ENCODE data around the gene CYP4F3. TPM values are rescaled to one million over a fixed set of nuclear protein-coding genes. Genes with fewer than 3 reads are reported as not detected.
A peak's percentile ranks its signal among the peaks of the same experiment; 100 is the strongest.
"Not testable (repeated sequence)": the region's sequence is repeated elsewhere in the genome, so short reads cannot be mapped to it uniquely, and the experiment has no call there.

The CYP4F3 gene
- total RNA-seq, 1 donor from 2014 or later = not detected

- peak; percentile 56 to 75 for DNase-seq (ENCODE audit: low spot score in 2 of 2)
- no peak for FAIRE-seq
Measured at GRCh38 chr19:15629003-15629880, 11.5 kb upstream of the CYP4F3 start.

DNA sequence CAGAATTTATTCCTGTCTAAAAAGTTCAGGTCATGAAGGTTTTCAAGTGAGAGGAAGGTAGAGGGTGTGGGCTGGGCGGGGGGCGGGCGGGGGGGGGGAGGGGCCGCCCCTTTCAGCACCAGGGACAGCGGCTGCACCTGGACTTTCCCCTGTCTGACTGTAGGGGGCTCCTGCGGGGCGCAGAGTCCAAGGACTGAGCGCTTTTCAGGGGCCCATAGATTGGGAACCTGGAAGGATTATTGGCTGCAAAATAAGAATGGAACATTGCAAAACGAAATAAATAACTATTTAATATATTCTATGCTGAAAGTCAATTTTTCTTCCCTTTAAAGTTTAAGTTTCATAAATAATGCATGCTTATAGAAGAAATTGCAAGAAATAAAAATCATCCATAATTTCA is 8.9 kb upstream of the CYP4F3 start:
- no peak for DNase-seq (ENCODE audit: low spot score in 2 of 2)
- no peak for FAIRE-seq

DNA sequence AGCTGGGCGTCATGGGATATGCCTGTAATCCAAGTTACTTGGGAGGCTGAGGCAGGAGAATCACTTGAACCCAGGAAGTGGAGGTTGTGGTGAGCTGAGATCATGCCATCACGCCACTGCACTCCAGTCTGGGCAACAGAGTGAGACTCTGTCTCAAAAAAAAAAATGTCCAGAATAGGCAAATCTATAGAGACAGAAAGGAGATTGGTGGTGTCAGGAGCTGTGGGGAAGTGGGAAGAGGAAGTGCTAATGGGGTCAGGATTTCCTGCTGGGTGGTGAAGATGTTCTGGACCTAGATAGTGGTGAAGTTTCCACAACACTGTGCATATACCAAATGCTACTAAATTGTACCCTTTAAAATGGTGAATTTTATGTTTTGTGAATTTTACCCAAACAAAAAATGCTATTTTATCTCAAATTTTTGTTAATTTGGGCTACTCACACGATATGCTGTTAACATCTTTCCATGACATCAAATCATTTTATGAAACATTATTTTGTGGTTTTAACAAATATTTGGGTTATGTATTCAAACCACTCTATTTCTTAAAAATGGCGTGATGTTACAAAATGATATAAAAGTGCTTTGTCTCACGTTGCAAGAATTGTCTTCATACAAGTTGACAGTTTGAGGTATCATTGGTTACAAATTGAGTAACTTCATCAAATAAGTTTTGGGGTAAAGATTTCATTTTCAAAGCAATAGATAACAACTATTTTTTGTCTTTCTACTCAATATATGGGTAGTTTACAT is 7.4 kb upstream of the CYP4F3 start:
- FAIRE-seq = no peak
- DNase-seq (ENCODE audit: low spot score in 2 of 2) = no peak

GRCh38 chr19:15634105-15634504 is 6.6 kb upstream of the CYP4F3 start:
- FAIRE-seq (no peak), DNase-seq (ENCODE audit: low spot score in 2 of 2) (no peak)

GRCh38 chr19:15635016-15635805 is 5.5 kb upstream of the CYP4F3 start:
- DNase-seq (ENCODE audit: low spot score in 2 of 2) (no peak), FAIRE-seq (no peak)

DNA sequence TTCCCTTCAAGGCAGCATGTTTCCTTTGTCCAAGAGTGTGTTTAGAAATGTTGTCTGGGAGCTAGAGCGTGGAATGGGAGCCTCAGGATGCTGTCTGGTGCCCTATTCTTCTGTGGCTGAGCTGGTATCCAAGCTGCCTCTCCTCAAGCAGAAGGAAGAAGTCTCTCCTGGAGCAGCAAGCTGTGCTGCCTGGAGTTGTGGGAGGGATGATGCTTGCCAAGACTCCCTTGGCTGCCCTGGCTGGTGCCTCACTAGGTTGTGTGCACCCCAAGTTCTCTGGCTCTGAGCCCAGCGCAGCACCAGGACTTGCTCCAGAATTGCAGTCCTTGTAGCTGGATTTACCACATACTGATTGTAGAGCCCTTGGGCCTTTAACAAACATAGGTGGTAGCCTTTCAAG is 4.7 kb upstream of the CYP4F3 start:
- DNase-seq (ENCODE audit: low spot score in 2 of 2) (no peak), FAIRE-seq (no peak)

DNA sequence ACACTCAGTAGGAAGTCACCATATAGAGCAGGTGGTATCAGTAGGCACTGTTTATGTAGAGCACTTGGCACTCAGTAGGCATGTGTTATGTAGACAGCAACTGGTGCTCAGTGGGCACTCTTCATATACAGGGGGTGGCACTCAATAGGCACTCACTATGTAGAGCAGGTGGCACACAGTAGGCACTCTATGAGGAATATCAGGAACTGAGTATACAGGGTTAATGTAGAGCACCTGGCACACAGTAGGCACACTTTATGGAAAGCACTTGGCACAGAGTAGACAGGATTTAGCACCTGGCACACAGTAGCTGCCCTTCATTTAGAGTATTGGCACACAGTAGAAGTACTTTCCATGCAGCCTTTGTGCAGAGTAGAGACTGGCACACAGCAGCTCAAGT is 1.1 kb upstream of the CYP4F3 start:
- FAIRE-seq = no peak
- DNase-seq (ENCODE audit: low spot score in 2 of 2) = no peak

DNA sequence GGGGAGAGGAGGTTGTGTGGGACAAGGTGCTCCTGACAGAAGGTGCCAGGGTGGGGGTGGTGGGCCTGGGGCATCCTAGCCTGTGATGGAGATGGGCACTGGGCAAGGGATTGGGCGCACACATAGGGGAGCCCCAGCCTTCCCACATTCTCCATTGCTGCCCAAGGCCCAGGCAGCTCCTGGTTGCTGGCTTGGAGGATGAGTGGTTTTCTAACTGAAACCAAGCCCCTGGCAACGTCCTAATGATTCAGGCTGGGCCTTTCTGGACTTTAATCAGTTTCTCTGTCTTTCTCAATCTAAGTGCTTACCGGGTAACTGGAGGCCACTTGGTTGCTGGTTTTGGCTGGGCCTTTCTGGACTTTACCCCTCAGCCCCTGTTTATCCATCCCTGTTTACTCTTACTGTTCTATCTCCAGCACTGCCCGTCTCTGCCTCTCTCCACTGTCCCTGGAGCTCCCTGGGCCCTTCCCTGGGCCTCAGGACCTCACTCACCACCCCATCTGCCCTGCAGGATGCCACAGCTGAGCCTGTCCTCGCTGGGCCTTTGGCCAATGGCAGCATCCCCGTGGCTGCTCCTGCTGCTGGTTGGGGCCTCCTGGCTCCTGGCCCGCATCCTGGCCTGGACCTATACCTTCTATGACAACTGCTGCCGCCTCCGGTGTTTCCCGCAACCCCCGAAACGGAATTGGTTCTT is 354 bp downstream of the CYP4F3 start:
- FAIRE-seq (no peak), DNase-seq (ENCODE audit: low spot score in 2 of 2) (no peak)

GRCh38 chr19:15641901-15642491 is 1.3 kb downstream of the CYP4F3 start:
- no peak for FAIRE-seq
- DNase-seq (ENCODE audit: low spot score in 2 of 2) = no peak

GRCh38 chr19:15642807-15643206 is 2.1 kb downstream of the CYP4F3 start:
- FAIRE-seq = no peak
- DNase-seq (ENCODE audit: low spot score in 2 of 2) = no peak

GRCh38 chr19:15643387-15643786 is 2.7 kb downstream of the CYP4F3 start:
- no peak for FAIRE-seq

GRCh38 chr19:15644066-15644741 is 3.5 kb downstream of the CYP4F3 start:
- no peak for DNase-seq (ENCODE audit: low spot score in 2 of 2)
- FAIRE-seq = no peak

More at GRCh38 chr19:15643387-15643786, 2.7 kb downstream of the CYP4F3 start:
- no peak for DNase-seq (ENCODE audit: low spot score in 2 of 2)

GRCh38 chr19:15644816-15645215 is 4.1 kb downstream of the CYP4F3 start:
- DNase-seq (ENCODE audit: low spot score in 2 of 2) (no peak), FAIRE-seq (no peak)

GRCh38 chr19:15649526-15649925 is 8.8 kb downstream of the CYP4F3 start:
- no peak for FAIRE-seq
- no peak for DNase-seq (ENCODE audit: low spot score in 2 of 2)

DNA sequence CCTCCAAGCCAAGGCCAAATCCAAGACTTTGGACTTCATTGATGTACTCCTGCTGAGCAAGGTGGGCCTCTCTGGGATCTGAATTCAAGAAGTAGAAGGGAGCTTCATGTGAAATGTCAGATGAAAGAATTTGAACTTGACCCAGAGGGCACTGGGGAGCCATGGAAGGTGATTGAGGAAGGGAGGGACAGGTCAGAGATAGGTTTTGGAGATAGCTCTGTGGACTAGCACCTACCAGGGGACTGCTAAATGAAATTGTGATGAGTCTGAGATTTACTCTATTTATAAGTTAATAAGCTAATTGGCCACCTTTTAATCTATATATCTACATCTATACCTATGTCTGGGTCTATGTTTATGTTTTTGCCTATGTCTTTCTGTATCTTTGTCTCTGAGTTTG is 9.4 kb downstream of the CYP4F3 start:
- not testable (repeated sequence) for FAIRE-seq; DNase-seq (ENCODE audit: low spot score in 2 of 2)

DNA sequence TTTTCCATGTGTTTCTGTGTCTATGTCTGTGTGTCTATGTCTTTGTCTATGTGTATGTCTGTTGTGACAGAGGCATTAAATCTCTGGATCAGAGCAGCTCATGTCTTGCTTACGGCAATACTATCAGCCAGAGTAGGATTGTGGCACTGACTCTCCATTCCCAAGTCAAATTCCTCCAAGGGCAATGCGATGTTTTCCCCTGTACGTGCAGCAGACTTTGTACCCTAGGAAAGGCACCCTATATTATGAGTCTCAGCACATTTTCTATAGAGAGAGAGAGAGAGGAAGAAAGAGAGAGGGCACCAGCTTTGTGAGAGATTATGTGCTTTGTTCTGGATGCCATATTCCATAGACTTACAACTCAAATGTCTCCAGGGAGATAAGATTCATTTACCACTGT is 11.1 kb downstream of the CYP4F3 start:
- DNase-seq (ENCODE audit: low spot score in 2 of 2) = no peak
- no peak for FAIRE-seq

- FAIRE-seq = no peak
Measured at GRCh38 chr19:15652559-15653278, 12.0 kb downstream of the CYP4F3 start.

GRCh38 chr19:15656467-15656866 is 15.8 kb downstream of the CYP4F3 start:
- FAIRE-seq (no peak), DNase-seq (ENCODE audit: low spot score in 2 of 2) (no peak)

More at GRCh38 chr19:15652559-15653278, 12.0 kb downstream of the CYP4F3 start:
- DNase-seq (ENCODE audit: low spot score in 2 of 2) = no peak

DNA sequence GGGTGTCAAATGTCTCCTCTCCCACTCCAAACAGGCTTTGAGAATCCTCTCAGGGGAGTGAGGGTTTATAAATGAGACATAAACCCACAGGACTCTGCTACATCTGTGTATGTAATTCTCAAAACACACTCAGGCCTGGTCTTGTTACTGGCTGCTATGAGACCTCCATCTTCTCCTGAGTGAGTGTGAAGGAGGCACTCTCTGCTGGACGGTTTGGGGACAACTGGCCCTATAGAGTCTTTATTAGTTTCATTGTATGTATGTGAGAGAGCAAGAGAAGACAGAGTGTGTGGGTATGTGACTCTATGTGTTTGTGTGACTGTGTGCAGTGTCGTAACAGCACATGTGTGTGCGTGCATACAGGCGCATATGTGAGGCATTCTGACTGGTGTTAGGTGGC is 22.6 kb downstream of the CYP4F3 start:
- DNase-seq (ENCODE audit: low spot score in 2 of 2) (no peak), FAIRE-seq (no peak)

All from frontal cortex (tissue), 4 donors.